ENCODE data around the gene NFIB. TPM values are rescaled to one million over a fixed set of nuclear protein-coding genes. Genes with fewer than 3 reads are reported as not detected.

The NFIB gene
- total and polyA plus RNA-seq, 2 donors (not counting 3 experiments of a cell fraction or from before 2014, with no cell fraction given): 26.4 to 174 TPM

GRCh38 chr9:14153310-14153720 is 160.6 kb downstream of the NFIB start:
- Histone ChIP-seq H3K4me1 (ENCODE audit: control insufficient read depth, extremely low read depth, insufficient read depth, low read length) (peaks cover 43% of the 10 kb centered on the region), H3K27ac (ENCODE audit: insufficient read depth, low read depth, low read length) (no peak overlapping the region), H4K20me1 (replicated peaks; ENCODE audit: control insufficient read depth, extremely low read depth, insufficient read depth, low read length) (no peaks in the 10 kb centered on the region), H3K36me3 (ENCODE audit: control insufficient read depth in 2 of 2, extremely low read depth in 1 of 2, insufficient read depth in 2 of 2, low read length in 2 of 2) (peaks cover 0 to 8% of the 10 kb centered on the region in 2 experiments), H3K27me3 (ENCODE audit: control insufficient read depth in 2 of 2, insufficient read depth in 2 of 2, low read length in 2 of 2) (no peaks in the 10 kb centered on the region), H3K79me2 (ENCODE audit: control insufficient read depth, insufficient read depth, low read length) (peaks cover 62% of the 10 kb centered on the region), H2AFZ (ENCODE audit: low read depth, low read length) (no peak overlapping the region), H3K9me3 (replicated peaks; ENCODE audit: control insufficient read depth, insufficient read depth, low read length) (no peaks in the 10 kb centered on the region), H3K4me2 (ENCODE audit: insufficient read depth, low read length) (peak overlapping the region; percentile 17), H3K4me3 (replicated peaks in 1 of 3; ENCODE audit: insufficient read depth in 1 of 3, low read depth in 1 of 3, low read length in 3 of 3) (no peak overlapping the region), H3K9ac (replicated peaks; ENCODE audit: extremely low read depth, insufficient read depth, low read length) (no peak overlapping the region), H3K9me1 (replicated peaks; ENCODE audit: control insufficient read depth, extremely low read depth, insufficient read depth, low read length) (no peaks in the 10 kb centered on the region)
- DNase-seq (ENCODE audit: low read depth, low spot score): peak; percentile 32
- no peak for FAIRE-seq
- intact Hi-C loops (cut with micrococcal nuclease): loop anchor here (10.0 kb wide), 1 partner anchor 81 kb away; no protein-coding TSS in a partner anchor
- dilution Hi-C loops (cut with MboI; ENCODE audit: extremely low pct_ligation_motif_present, low sequenced_read_pairs): no loop called here
- POLR2A ChIA-PET: no interaction called here
- CTCF ChIA-PET: no interaction called here
- TF ChIP-seq GATA2 (IDR thresholded peaks at IDR 0.05; ENCODE audit: insufficient read depth, insufficient read length, low read depth, low read length): no peak
- TF ChIP-seq JUN (IDR thresholded peaks at IDR 0.05; ENCODE audit: borderline replicate concordance, insufficient read depth, insufficient read length, low read depth): no peak
- TF ChIP-seq MYC (IDR thresholded peaks at IDR 0.05; ENCODE audit: low read depth, low read length): no peak
- no peak for TF ChIP-seq POLR2A (IDR thresholded peaks at IDR 0.05; ENCODE audit: low read depth, low read length)
- no peak for TF ChIP-seq MAX (IDR thresholded peaks at IDR 0.05; ENCODE audit: insufficient read depth, insufficient read length)
- TF ChIP-seq CTCF (IDR thresholded peaks at IDR 0.05; ENCODE audit: extremely low read depth in 1 of 2, insufficient read depth in 1 of 2, low read depth in 1 of 2, low read length in 2 of 2): no peak
- TF ChIP-seq EZH2 (IDR thresholded peaks at IDR 0.05; ENCODE audit: borderline replicate concordance, low read depth, low read length, severe bottlenecking): no peak
- no peak for TF ChIP-seq POLR2AphosphoS5 (IDR thresholded peaks at IDR 0.05; ENCODE audit: insufficient read depth, low read depth, low read length)
- TF ChIP-seq FOS (IDR thresholded peaks at IDR 0.05; ENCODE audit: borderline replicate concordance, insufficient read depth, low read length): no peak
- BruUV-seq (replicated peaks): no TSS peak

Data from endothelial cell of umbilical vein (primary cell).